ENCODE results near the gene SLC51B.

SLC51B gene

GRCh38 chr15:65060641-65061397 lies 15.6 kb downstream of the SLC51B start:
- Histone ChIP-seq H3K9ac (ENCODE audit: low read length in 5 of 5) (no peak overlapping the region), H3K27ac (ENCODE audit: low read depth, low read length) (no peak overlapping the region), H3K36me3 (ENCODE audit: control insufficient read depth in 5 of 5, insufficient read depth in 5 of 5, low read length in 5 of 5) (peaks cover 0 to 10% (median 3%) of the 10 kb centered on the region in 5 donors), H3K9me3 (ENCODE audit: control insufficient read depth in 5 of 5, low read length in 5 of 5) (peaks cover 0 to 4% (median 0%) of the 10 kb centered on the region in 5 donors), H3K4me1 (ENCODE audit: control insufficient read depth in 5 of 5, insufficient read depth in 5 of 5, low read length in 5 of 5) (peaks cover 0 to 30% (median 7%) of the 10 kb centered on the region in 5 donors), H3K4me3 (ENCODE audit: low read depth in 1 of 5, low read length in 5 of 5) (no peak overlapping the region), H3K27me3 (ENCODE audit: control insufficient read depth in 5 of 5, insufficient read depth in 4 of 5, low read length in 5 of 5) (peaks cover 0 to 10% (median 6%) of the 10 kb centered on the region in 5 donors)

GRCh38 chr15:65062061-65062460 lies 16.9 kb downstream of the SLC51B start:
- H3K4me1 ChIP-seq (ENCODE audit: control insufficient read depth in 5 of 5, insufficient read depth in 5 of 5, low read length in 5 of 5), result peaks cover 0 to 30% (median 7%) of the 10 kb centered on the region in 5 donors
- peaks cover 0 to 10% (median 3%) of the 10 kb centered on the region in 5 donors for H3K36me3 ChIP-seq (ENCODE audit: control insufficient read depth in 5 of 5, insufficient read depth in 5 of 5, low read length in 5 of 5)
- no peak overlapping the region for H3K9ac ChIP-seq (ENCODE audit: low read length in 5 of 5)
- no peak overlapping the region for H3K27ac ChIP-seq (ENCODE audit: low read depth, low read length)
- H3K9me3 ChIP-seq (ENCODE audit: control insufficient read depth in 5 of 5, low read length in 5 of 5), result peaks cover 0 to 4% (median 0%) of the 10 kb centered on the region in 5 donors
- no peak overlapping the region for H3K4me3 ChIP-seq (ENCODE audit: low read depth in 1 of 5, low read length in 5 of 5)
- peaks cover 2 to 13% (median 11%) of the 10 kb centered on the region in 5 donors for H3K27me3 ChIP-seq (ENCODE audit: control insufficient read depth in 5 of 5, insufficient read depth in 4 of 5, low read length in 5 of 5)

GRCh38 chr15:65062726-65063125 lies 17.5 kb downstream of the SLC51B start:
- Histone ChIP-seq H3K4me3 (ENCODE audit: low read depth in 1 of 5, low read length in 5 of 5) (no peak overlapping the region), H3K36me3 (ENCODE audit: control insufficient read depth in 5 of 5, insufficient read depth in 5 of 5, low read length in 5 of 5) (peaks cover 0 to 10% (median 0%) of the 10 kb centered on the region in 5 donors), H3K9me3 (ENCODE audit: control insufficient read depth in 5 of 5, low read length in 5 of 5) (peaks cover 0 to 4% (median 0%) of the 10 kb centered on the region in 5 donors), H3K4me1 (ENCODE audit: control insufficient read depth in 5 of 5, insufficient read depth in 5 of 5, low read length in 5 of 5) (peaks cover 0 to 34% (median 12%) of the 10 kb centered on the region in 5 donors), H3K9ac (ENCODE audit: low read length in 5 of 5) (no peak overlapping the region), H3K27ac (ENCODE audit: low read depth, low read length) (no peak overlapping the region), H3K27me3 (ENCODE audit: control insufficient read depth in 5 of 5, insufficient read depth in 4 of 5, low read length in 5 of 5) (peaks cover 7 to 18% (median 17%) of the 10 kb centered on the region in 5 donors)

- Histone ChIP-seq H3K27ac (ENCODE audit: low read depth, low read length) (no peak overlapping the region), H3K9ac (ENCODE audit: low read length in 5 of 5) (no peak overlapping the region), H3K4me1 (ENCODE audit: control insufficient read depth in 5 of 5, insufficient read depth in 5 of 5, low read length in 5 of 5) (peaks cover 2 to 46% (median 26%) of the 10 kb centered on the region in 5 donors), H3K27me3 (ENCODE audit: control insufficient read depth in 5 of 5, insufficient read depth in 4 of 5, low read length in 5 of 5) (peaks cover 10 to 20% (median 14%) of the 10 kb centered on the region in 5 donors), H3K36me3 (ENCODE audit: control insufficient read depth in 5 of 5, insufficient read depth in 5 of 5, low read length in 5 of 5) (no peaks in the 10 kb centered on the region), H3K4me3 (ENCODE audit: low read depth in 1 of 5, low read length in 5 of 5) (peak overlapping the region in 1 of 5 donors; percentile 61), H3K9me3 (ENCODE audit: control insufficient read depth in 5 of 5, low read length in 5 of 5) (no peaks in the 10 kb centered on the region)
These were observed 20.9 kb downstream of the SLC51B start for GRCh38 chr15:65066001-65066634.

- H3K4me1 ChIP-seq (ENCODE audit: control insufficient read depth in 5 of 5, insufficient read depth in 5 of 5, low read length in 5 of 5), result peaks cover 4 to 49% (median 31%) of the 10 kb centered on the region in 5 donors
- peak overlapping the region; percentile 35 for H3K27ac ChIP-seq (ENCODE audit: low read depth, low read length)
- H3K36me3 ChIP-seq (ENCODE audit: control insufficient read depth in 5 of 5, insufficient read depth in 5 of 5, low read length in 5 of 5), result no peaks in the 10 kb centered on the region
- peak overlapping the region in 1 of 5 donors; percentile 4 for H3K9ac ChIP-seq (ENCODE audit: low read length in 5 of 5)
- H3K4me3 ChIP-seq (ENCODE audit: low read depth in 1 of 5, low read length in 5 of 5), result peak overlapping the region; percentile 35 to 68 (median 61)
- no peaks in the 10 kb centered on the region for H3K9me3 ChIP-seq (ENCODE audit: control insufficient read depth in 5 of 5, low read length in 5 of 5)
- H3K27me3 ChIP-seq (ENCODE audit: control insufficient read depth in 5 of 5, insufficient read depth in 4 of 5, low read length in 5 of 5), result peaks cover 10 to 20% (median 14%) of the 10 kb centered on the region in 5 donors
These were observed 21.6 kb downstream of the SLC51B start for GRCh38 chr15:65066635-65067316.

GRCh38 chr15:65067317-65067644 lies 22.1 kb downstream of the SLC51B start:
- no peaks in the 10 kb centered on the region for H3K36me3 ChIP-seq (ENCODE audit: control insufficient read depth in 5 of 5, insufficient read depth in 5 of 5, low read length in 5 of 5)
- peaks cover 10 to 20% (median 14%) of the 10 kb centered on the region in 5 donors for H3K27me3 ChIP-seq (ENCODE audit: control insufficient read depth in 5 of 5, insufficient read depth in 4 of 5, low read length in 5 of 5)
- no peaks in the 10 kb centered on the region for H3K9me3 ChIP-seq (ENCODE audit: control insufficient read depth in 5 of 5, low read length in 5 of 5)
- peak overlapping the region; percentile 35 to 68 (median 61) for H3K4me3 ChIP-seq (ENCODE audit: low read depth in 1 of 5, low read length in 5 of 5)
- H3K27ac ChIP-seq (ENCODE audit: low read depth, low read length), result peak overlapping the region; percentile 35
- peaks cover 4 to 51% (median 36%) of the 10 kb centered on the region in 5 donors for H3K4me1 ChIP-seq (ENCODE audit: control insufficient read depth in 5 of 5, insufficient read depth in 5 of 5, low read length in 5 of 5)
- H3K9ac ChIP-seq (ENCODE audit: low read length in 5 of 5), result peak overlapping the region in 1 of 5 donors; percentile 4

GRCh38 chr15:65067645-65068402 lies 22.6 kb downstream of the SLC51B start, which contains the start of gene RASL12:
Gene RASL12, minus strand, starts transcription at chr15:65067991. Its CDS starts 156 bp downstream, at chr15:65067835.
- peaks cover 4 to 48% (median 37%) of the 10 kb centered on the region in 5 donors for H3K4me1 ChIP-seq (ENCODE audit: control insufficient read depth in 5 of 5, insufficient read depth in 5 of 5, low read length in 5 of 5)
- peaks cover 10 to 20% (median 14%) of the 10 kb centered on the region in 5 donors for H3K27me3 ChIP-seq (ENCODE audit: control insufficient read depth in 5 of 5, insufficient read depth in 4 of 5, low read length in 5 of 5)
- H3K9ac ChIP-seq (ENCODE audit: low read length in 5 of 5), result peak within 1 kb of the TSS in 1 of 5 donors; percentile 4
- H3K36me3 ChIP-seq (ENCODE audit: control insufficient read depth in 5 of 5, insufficient read depth in 5 of 5, low read length in 5 of 5), result no peaks in the 10 kb centered on the region
- H3K27ac ChIP-seq (ENCODE audit: low read depth, low read length), result peak within 1 kb of the TSS; percentile 46
- no peaks in the 10 kb centered on the region for H3K9me3 ChIP-seq (ENCODE audit: control insufficient read depth in 5 of 5, low read length in 5 of 5)
- H3K4me3 ChIP-seq (ENCODE audit: low read depth in 1 of 5, low read length in 5 of 5), result peak within 1 kb of the TSS; percentile 35 to 68 (median 61)

GRCh38 chr15:65068403-65068788 lies 23.2 kb downstream of the SLC51B start:
- Histone ChIP-seq H3K4me1 (ENCODE audit: control insufficient read depth in 5 of 5, insufficient read depth in 5 of 5, low read length in 5 of 5) (peaks cover 4 to 48% (median 37%) of the 10 kb centered on the region in 5 donors), H3K27me3 (ENCODE audit: control insufficient read depth in 5 of 5, insufficient read depth in 4 of 5, low read length in 5 of 5) (peaks cover 10 to 20% (median 14%) of the 10 kb centered on the region in 5 donors), H3K36me3 (ENCODE audit: control insufficient read depth in 5 of 5, insufficient read depth in 5 of 5, low read length in 5 of 5) (no peaks in the 10 kb centered on the region), H3K9ac (ENCODE audit: low read length in 5 of 5) (no peak overlapping the region), H3K27ac (ENCODE audit: low read depth, low read length) (peak overlapping the region; percentile 46), H3K4me3 (ENCODE audit: low read depth in 1 of 5, low read length in 5 of 5) (peak overlapping the region in 3 of 5 donors; percentile 61 to 68 (median 62)), H3K9me3 (ENCODE audit: control insufficient read depth in 5 of 5, low read length in 5 of 5) (no peaks in the 10 kb centered on the region)

- Histone ChIP-seq H3K4me3 (ENCODE audit: low read depth in 1 of 5, low read length in 5 of 5) (no peak overlapping the region), H3K9me3 (ENCODE audit: control insufficient read depth in 5 of 5, low read length in 5 of 5) (no peaks in the 10 kb centered on the region), H3K4me1 (ENCODE audit: control insufficient read depth in 5 of 5, insufficient read depth in 5 of 5, low read length in 5 of 5) (peaks cover 4 to 48% (median 37%) of the 10 kb centered on the region in 5 donors), H3K27me3 (ENCODE audit: control insufficient read depth in 5 of 5, insufficient read depth in 4 of 5, low read length in 5 of 5) (peaks cover 10 to 20% (median 14%) of the 10 kb centered on the region in 5 donors), H3K27ac (ENCODE audit: low read depth, low read length) (peak overlapping the region; percentile 46), H3K36me3 (ENCODE audit: control insufficient read depth in 5 of 5, insufficient read depth in 5 of 5, low read length in 5 of 5) (no peaks in the 10 kb centered on the region), H3K9ac (ENCODE audit: low read length in 5 of 5) (no peak overlapping the region)
These were observed 24.0 kb downstream of the SLC51B start for GRCh38 chr15:65069179-65069578.
